SK-N-MC (cell line): Measurements from ENCODE around the gene ARHGEF26.

Experiments
- DNase-seq: peaks from one replicate; pipeline ENCODE4 v3.0.0-alpha.2; 2011; ENCODE audit warnings: low read depth, low spot score
- H3K27ac ChIP-seq: fragments of 200-600 bp; sonication (generic); 2 replicates; pipeline ENCODE4 v1.5.1; 2016; ENCODE audit warnings: mixed run types
- H3K36me3 ChIP-seq: fragments of 200-600 bp; sonication (generic); 2 replicates; pipeline ENCODE4 v1.6.1; 2017; ENCODE audit warnings: antibody characterized with exemption, low read length, mixed read lengths; ENCODE audit not compliant: insufficient read depth
- H3K4me3 ChIP-seq: fragments of 200-600 bp; sonication (generic); 2 replicates; pipeline ENCODE4 v1.5.1; 2016
- H3K9ac ChIP-seq: fragments of 200-600 bp; sonication (generic); 2 replicates; pipeline ENCODE4 v1.8.0; 2017; ENCODE audit warnings: mixed run types, mixed read lengths; ENCODE audit not compliant: insufficient read length
- H3K9me3 ChIP-seq: fragments of 200-600 bp; sonication (generic); 2 replicates; pipeline ENCODE4 v1.6.1; 2017; ENCODE audit warnings: low read depth, mild to moderate bottlenecking, antibody characterized with exemption, low read length, moderate library complexity, mixed read lengths
- EZH2 ChIP-seq: fragments of 200-600 bp; sonication (generic); IDR thresholded peaks from one replicate; pipeline ENCODE4 v1.6.1; 2017; ENCODE audit warnings: antibody characterized with exemption
- FOXP2 ChIP-seq: optimal IDR thresholded peaks from 2 replicates; pipeline ENCODE3; 2011; ENCODE audit warnings: mild to moderate bottlenecking, moderate library complexity; ENCODE audit not compliant: insufficient read depth; ENCODE audit errors: extremely low read length, control extremely low read depth
- POLR2AphosphoS5 ChIP-seq: IDR thresholded peaks from 2 replicates; pipeline ENCODE4 v1.6.1; 2012; ENCODE audit warnings: mild to moderate bottlenecking, low read depth, low read length, borderline replicate concordance

ARHGEF26 gene

DNA sequence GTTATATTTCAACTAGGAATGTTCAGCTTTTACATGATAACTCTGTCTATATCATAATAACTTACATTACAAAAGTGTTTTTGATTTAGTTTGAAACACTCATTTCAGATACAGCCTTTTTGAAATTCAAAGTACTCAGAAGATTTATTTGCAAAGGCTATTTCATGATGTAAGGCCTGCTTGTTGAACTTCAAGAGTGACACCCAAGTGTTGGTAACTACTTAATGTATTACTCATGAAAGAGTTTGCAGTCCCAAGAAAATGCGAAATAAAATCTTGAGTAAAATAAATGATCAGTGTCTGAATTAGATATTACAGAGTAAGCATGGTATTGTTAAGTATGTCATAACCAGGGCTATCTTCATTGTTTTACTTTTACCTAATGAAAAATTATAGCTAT lies 35.3 kb downstream of the ARHGEF26 start:
- H3K9ac ChIP-seq, result no peak overlapping the region
- DNase-seq, result no peak
- TF ChIP-seq POLR2AphosphoS5, result no peak
- no peak for TF ChIP-seq FOXP2
- TF ChIP-seq EZH2, result no peak
- H3K4me3 ChIP-seq, result no peak overlapping the region
- no peaks in the 10 kb centered on the region for H3K9me3 ChIP-seq
- H3K27ac ChIP-seq, result no peak overlapping the region
- peaks cover 8% of the 10 kb centered on the region for H3K36me3 ChIP-seq

DNA sequence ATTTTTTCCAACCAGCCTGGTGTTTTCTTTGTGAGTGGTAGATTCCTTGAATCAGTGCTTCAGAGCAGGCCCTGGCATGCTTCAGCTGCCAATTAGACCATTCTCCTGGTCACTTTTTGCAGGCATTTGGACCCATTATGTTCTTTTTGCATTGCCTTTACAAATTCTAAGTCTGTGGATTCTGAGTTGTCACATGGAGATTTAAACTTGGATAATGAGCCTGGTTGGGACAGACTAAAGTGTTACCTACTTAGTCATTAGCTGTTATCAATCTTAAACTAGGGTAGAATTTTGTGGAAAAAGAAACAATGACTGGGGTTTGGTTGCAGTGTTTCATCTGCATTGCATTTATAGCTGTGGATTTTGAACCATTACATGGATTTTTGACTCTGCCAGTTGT lies 40.6 kb downstream of the ARHGEF26 start:
- Histone ChIP-seq H3K9me3 (no peaks in the 10 kb centered on the region), H3K9ac (no peak overlapping the region), H3K27ac (no peak overlapping the region), H3K4me3 (no peak overlapping the region), H3K36me3 (peaks cover 2% of the 10 kb centered on the region; the same call in 1 of the 2 replicates)
- DNase-seq, result no peak
- TF ChIP-seq FOXP2, result no peak
- TF ChIP-seq EZH2, result no peak
- no peak for TF ChIP-seq POLR2AphosphoS5

DNA sequence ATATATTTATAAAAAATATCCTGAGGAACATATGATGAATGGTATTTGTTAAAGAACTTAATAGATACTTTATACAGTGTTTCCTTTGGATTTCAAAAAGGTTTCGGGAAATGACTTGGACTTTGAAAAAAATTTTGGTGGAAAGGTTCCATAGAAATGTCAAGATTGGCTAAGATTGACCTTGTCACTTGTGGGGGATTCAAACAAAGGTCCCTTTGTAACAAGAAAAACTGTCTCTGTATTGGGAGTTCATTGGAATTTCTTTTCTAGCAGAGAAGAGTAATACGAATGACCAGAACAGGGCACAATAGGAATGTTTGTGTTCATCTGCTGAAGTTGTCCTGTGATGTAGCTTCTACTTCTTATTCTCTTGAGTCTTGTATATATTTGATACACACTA lies 43.2 kb downstream of the ARHGEF26 start:
- Histone ChIP-seq H3K9ac (no peak overlapping the region), H3K9me3 (no peaks in the 10 kb centered on the region), H3K36me3 (no peaks in the 10 kb centered on the region), H3K4me3 (no peak overlapping the region), H3K27ac (no peak overlapping the region)
- TF ChIP-seq POLR2AphosphoS5 (no peak), EZH2 (no peak), FOXP2 (no peak)
- no peak for DNase-seq

DNA sequence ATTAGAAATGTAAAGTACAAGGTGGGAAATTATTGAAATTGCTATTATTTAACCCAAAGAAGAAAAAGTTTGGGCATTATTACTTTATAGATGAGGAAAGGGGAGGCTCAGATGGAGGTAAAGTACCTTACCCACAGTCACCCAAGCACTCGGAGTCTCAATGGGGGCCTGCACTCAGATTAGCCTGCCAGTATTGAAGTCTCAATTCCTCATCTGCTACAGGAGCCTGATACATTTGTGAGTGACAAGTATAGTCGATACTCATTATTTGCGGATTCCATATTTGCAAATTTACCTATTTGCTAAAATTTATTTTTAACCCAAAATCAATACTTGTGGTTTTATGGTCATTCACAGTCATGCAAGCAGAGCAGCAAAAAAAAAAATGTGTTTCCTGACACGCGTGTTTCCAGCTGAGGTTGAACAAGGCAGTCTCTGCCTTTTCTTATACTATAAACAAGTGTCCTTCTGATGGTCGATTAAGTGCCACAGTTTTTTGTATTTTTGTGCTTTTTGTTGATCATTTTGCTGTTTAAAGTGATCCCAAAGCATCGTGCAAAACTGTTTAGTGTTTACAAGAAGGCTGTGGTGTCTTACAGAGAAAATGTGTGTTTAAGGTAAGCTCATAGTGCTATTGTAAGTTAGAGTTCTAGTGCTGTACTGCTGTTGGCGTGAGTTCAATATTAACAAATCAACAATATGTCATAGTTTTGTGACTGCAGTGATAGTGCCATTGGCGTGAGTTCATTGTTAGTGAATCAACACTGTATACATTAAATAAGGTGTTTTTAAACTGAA lies 48.0 kb downstream of the ARHGEF26 start:
- no peak overlapping the region for H3K4me3 ChIP-seq
- H3K9me3 ChIP-seq, result no peaks in the 10 kb centered on the region
- H3K9ac ChIP-seq, result no peak overlapping the region
- TF ChIP-seq EZH2 (no peak), FOXP2 (no peak), POLR2AphosphoS5 (no peak)
- H3K36me3 ChIP-seq, result no peaks in the 10 kb centered on the region
- DNase-seq, result no peak
- H3K27ac ChIP-seq, result no peak overlapping the region

DNA sequence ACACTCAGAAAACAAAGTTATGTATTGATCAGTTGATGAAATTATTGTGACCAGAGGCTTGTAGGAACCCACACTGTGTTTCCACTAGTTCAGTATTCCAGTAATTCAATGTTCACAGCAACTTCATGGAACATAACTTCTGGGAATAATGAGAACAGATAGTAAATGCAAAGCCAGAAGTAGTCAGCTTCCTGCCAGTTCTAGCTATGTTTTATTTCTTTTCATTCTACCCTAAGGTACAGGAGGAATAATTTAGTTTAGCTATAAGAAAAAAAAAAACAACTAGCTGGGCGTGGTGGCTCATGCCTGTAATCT lies 48.6 kb downstream of the ARHGEF26 start:
- TF ChIP-seq EZH2 (no peak), POLR2AphosphoS5 (no peak), FOXP2 (no peak)
- no peak overlapping the region for H3K9ac ChIP-seq
- H3K9me3 ChIP-seq, result no peaks in the 10 kb centered on the region
- no peak for DNase-seq
- H3K36me3 ChIP-seq, result no peaks in the 10 kb centered on the region
- H3K4me3 ChIP-seq, result no peak overlapping the region
- no peak overlapping the region for H3K27ac ChIP-seq

DNA sequence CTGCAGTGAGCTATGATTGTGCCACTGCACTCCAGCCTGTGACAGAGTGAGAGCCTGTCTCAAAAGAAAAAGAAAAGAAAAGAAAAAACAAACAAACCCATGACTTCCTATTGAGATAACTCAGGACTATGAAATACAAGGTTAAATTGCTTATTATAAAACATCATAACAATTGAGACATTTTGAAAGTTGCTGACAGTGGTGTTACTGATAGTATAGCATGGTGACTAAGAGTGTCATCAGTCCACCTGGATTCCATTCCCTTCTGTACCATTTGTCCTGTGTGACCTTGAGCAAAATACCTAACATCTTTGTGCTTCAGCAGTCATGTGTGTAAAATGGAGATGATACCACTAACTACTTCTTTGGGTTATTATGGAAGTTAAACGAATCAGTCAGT lies 49.1 kb downstream of the ARHGEF26 start:
- TF ChIP-seq FOXP2, result no peak
- TF ChIP-seq POLR2AphosphoS5, result no peak
- TF ChIP-seq EZH2, result no peak
- no peaks in the 10 kb centered on the region for H3K9me3 ChIP-seq
- H3K27ac ChIP-seq, result no peak overlapping the region
- no peak overlapping the region for H3K4me3 ChIP-seq
- H3K9ac ChIP-seq, result no peak overlapping the region
- no peaks in the 10 kb centered on the region for H3K36me3 ChIP-seq
- DNase-seq, result no peak

DNA sequence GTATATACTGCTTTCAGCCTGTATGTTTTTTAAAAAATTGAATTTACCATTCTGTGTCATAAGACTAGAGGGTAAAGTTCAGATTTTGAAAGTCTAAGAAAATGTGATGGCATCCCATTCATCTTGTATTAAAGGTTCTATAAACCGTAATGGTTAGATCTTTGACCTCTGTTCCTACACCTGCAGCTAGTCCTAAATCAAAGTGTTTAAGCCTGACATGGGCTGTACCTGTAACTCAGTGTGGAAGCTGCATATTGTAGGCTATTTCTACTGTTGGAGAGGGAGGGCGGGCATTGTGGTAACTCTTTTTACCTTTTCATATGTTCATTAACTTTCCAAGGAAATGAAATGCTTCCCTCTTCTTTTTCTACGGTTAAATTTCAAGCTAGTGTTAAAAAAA lies 53.9 kb downstream of the ARHGEF26 start:
- Histone ChIP-seq H3K36me3 (no peaks in the 10 kb centered on the region), H3K4me3 (no peak overlapping the region), H3K27ac (no peak overlapping the region), H3K9ac (no peak overlapping the region), H3K9me3 (no peaks in the 10 kb centered on the region)
- no peak for TF ChIP-seq FOXP2
- no peak for TF ChIP-seq EZH2
- TF ChIP-seq POLR2AphosphoS5, result no peak
- DNase-seq, result no peak

DNA sequence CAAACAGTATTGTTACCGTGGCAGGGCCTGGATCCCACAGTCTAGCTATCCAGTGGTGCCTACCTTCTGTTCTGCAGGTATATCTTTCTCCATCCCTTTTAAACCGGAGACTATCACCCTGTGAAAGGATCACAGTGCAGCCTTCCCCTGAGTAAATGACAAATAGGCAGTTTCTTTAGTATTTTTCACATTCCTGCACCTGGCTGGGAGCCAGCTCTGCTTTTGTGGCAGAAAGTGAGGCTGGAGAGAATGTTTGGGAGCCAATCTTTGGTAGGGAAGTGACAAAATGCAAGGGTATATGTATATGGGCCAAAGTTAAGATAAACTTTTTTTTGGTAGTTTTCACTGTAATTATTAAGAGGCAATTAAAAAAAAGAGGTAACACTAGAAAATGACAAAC lies 54.8 kb downstream of the ARHGEF26 start:
- H3K4me3 ChIP-seq, result no peak overlapping the region
- TF ChIP-seq FOXP2, result no peak
- TF ChIP-seq POLR2AphosphoS5, result no peak
- no peak for TF ChIP-seq EZH2
- H3K36me3 ChIP-seq, result no peaks in the 10 kb centered on the region
- H3K9me3 ChIP-seq, result no peaks in the 10 kb centered on the region
- H3K27ac ChIP-seq, result no peak overlapping the region
- no peak for DNase-seq
- H3K9ac ChIP-seq, result no peak overlapping the region

DNA sequence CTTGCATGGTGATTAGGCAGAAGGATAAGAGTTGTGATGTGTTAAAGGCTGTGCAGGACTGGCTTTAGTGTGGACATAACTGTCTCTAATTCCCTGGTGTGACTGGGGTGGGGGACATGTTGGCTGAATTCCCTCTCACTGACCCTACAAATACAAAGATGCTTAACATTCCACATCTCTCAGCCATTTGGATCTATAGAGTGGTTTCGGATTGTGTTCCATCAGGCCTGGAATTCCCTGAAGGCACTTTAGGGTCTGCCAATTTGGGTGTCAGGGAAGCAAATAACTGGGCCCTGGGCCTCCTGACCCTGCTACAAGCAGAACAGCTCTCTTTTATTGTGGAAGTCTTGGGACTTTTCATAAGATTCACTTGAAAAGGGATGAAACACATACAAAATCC lies 56.2 kb downstream of the ARHGEF26 start:
- Histone ChIP-seq H3K4me3 (no peak overlapping the region), H3K27ac (no peak overlapping the region), H3K36me3 (no peaks in the 10 kb centered on the region), H3K9ac (no peak overlapping the region), H3K9me3 (no peaks in the 10 kb centered on the region)
- DNase-seq, result no peak
- no peak for TF ChIP-seq EZH2
- no peak for TF ChIP-seq POLR2AphosphoS5
- no peak for TF ChIP-seq FOXP2
